Activated CD8-positive, alpha-beta T cell treated with anti-CD3 and anti-CD28 coated beads, Interleukin-2, amount 10 ng/mL, durations not matched to agents 7 days and 5 days (primary cell): Measurements from ENCODE around the gene MRTFA. TPM values are rescaled to one million over a fixed set of nuclear protein-coding genes. Genes with fewer than 3 reads are reported as not detected.

Source experiments
- ATAC-seq: fragments of 150-1000 bp; cut with Tn5 transposase; one replicate; pipeline ENCODE4 v1.10.0; 2021; ENCODE audit warnings: moderate library complexity
- CTCF ChIA-PET: fragments of 350-600 bp; sonication (Branson Sonifier 250); formaldehyde crosslinking; loops from one replicate; lab custom pipeline; 2021; ENCODE audit warnings: antibody characterized with exemption; lab: Charles Lee
- POLR2A ChIA-PET: fragments of 350-600 bp; sonication (Branson Sonifier 250); formaldehyde crosslinking; loops from one replicate; lab custom pipeline; 2021; ENCODE audit warnings: antibody characterized with exemption; lab: Charles Lee
- DNase-seq: peaks from one replicate; pipeline ENCODE4 v3.0.0-alpha.2; 2020
- H3K27ac Mint-ChIP-seq: one replicate; pipeline ENCODE4 v1.8.0; 2021; ENCODE audit warnings: mild to moderate bottlenecking, mixed read lengths
- H3K27me3 Mint-ChIP-seq: one replicate; pipeline ENCODE4 v1.8.0; 2021; ENCODE audit warnings: low read depth, mixed read lengths
- H3K36me3 Mint-ChIP-seq: one replicate; pipeline ENCODE4 v1.8.0; 2021; ENCODE audit warnings: low read depth, mixed read lengths
- H3K4me1 Mint-ChIP-seq: one replicate; pipeline ENCODE4 v1.8.0; 2021; ENCODE audit warnings: low read depth, mixed read lengths
- H3K4me3 Mint-ChIP-seq: one replicate; pipeline ENCODE4 v1.8.0; 2021; ENCODE audit warnings: mild to moderate bottlenecking, mixed read lengths
- H3K9me3 Mint-ChIP-seq: one replicate; pipeline ENCODE4 v1.8.0; 2022; ENCODE audit warnings: mixed read lengths; ENCODE audit not compliant: insufficient read depth
- total RNA-seq, 2 experiments: library from RNA; stranded (reverse); gene quantifications; one replicate each; pipeline ENCODE4 v1.2.3, GENCODE V29; 2021

MRTFA gene
- total RNA-seq, 2 experiments from 2014 or later: 65.0 to 65.1 TPM

- peaks cover 74% of the 10 kb centered on the region for H3K4me1 Mint-ChIP-seq
- H3K27ac Mint-ChIP-seq: peak overlapping the region; percentile 92
- DNase-seq: peak; percentile 82
- no peaks in the 10 kb centered on the region for H3K9me3 Mint-ChIP-seq
- peaks cover 56% of the 10 kb centered on the region for H3K36me3 Mint-ChIP-seq
- ChIA-PET CTCF (interaction anchor here (0.9 to 4.1 kb wide), 6 partner anchors 8 to 245 kb away, joined by 3 to 30 read pairs (median 4); no protein-coding TSS in a partner anchor), POLR2A (interaction anchor here (0.6 to 1.4 kb wide), 4 partner anchors 8 to 1026 kb away, joined by 3 to 6 read pairs (median 4); no protein-coding TSS in a partner anchor)
- no peaks in the 10 kb centered on the region for H3K27me3 Mint-ChIP-seq
- peak overlapping the region; percentile 64 for H3K4me3 Mint-ChIP-seq
- ATAC-seq: peak; percentile 32
Observed at GRCh38 chr22:40400159-40400558, 236.4 kb downstream of the MRTFA start.

DNA sequence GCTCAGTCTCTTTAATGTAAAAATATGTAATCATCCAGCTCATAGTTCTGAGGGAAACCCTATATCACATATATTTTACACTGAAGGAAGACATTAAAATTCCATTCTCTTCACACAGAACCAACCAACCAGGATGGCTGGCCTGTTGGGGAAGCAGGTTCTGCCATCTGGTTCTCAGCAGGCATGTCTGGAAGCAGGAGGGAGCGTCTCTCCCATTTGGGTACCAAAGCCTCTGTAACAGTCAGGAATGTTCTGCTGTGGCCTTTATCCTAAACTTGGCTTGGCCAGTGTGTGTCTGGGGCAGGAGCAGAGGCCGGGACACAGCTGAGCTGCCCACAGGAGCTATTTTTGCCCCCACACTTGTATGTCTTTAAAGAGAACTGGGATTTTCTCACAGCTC is 236.9 kb downstream of the MRTFA start:
- POLR2A ChIA-PET: interaction anchor here (1.0 to 1.4 kb wide), 2 partner anchors 8 to 30 kb away, joined by 3 to 4 read pairs; no protein-coding TSS in a partner anchor
- peak overlapping the region; percentile 64 for H3K4me3 Mint-ChIP-seq
- H3K4me1 Mint-ChIP-seq: peaks cover 76% of the 10 kb centered on the region
- H3K27ac Mint-ChIP-seq: peak overlapping the region; percentile 92
- peaks cover 56% of the 10 kb centered on the region for H3K36me3 Mint-ChIP-seq
- no peak for DNase-seq
- no peak for ATAC-seq
- CTCF ChIA-PET: interaction anchor here (0.9 to 4.1 kb wide), 8 partner anchors 9 to 246 kb away, joined by 3 to 30 read pairs (median 4); partner anchors contain the start of gene SGSM3
- no peaks in the 10 kb centered on the region for H3K9me3 Mint-ChIP-seq
- H3K27me3 Mint-ChIP-seq: no peaks in the 10 kb centered on the region

DNA sequence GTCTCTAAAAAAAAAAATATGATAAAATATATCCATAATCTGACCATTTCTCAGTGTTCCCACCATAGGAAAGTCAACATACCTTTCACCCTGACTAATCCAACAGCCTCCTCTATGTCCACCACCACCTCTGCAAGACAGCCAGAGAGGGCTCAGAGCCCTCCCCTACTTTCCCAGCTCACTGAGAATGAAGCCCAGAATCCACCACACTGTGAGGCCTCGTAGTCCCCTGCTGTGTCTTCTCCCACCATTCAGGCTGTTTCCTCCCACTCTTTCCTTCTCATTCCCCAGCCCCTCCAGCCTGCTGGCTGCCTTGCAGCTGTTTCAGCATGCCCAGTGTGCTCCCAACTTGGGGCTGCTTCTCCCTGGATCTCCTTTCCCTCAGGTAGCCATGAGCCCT is 239.1 kb downstream of the MRTFA start:
- ChIA-PET POLR2A (interaction anchor here (0.7 kb wide), 1 partner anchor 27 kb away, joined by 6 read pairs; the partner anchor contains the start of gene SGSM3), CTCF (interaction anchor here (1.4 to 4.1 kb wide), 3 partner anchors 13 to 220 kb away, joined by 3 to 30 read pairs (median 6); partner anchors contain the start of gene TNRC6B)
- peaks cover 57% of the 10 kb centered on the region for H3K4me1 Mint-ChIP-seq
- no peak for ATAC-seq
- H3K27me3 Mint-ChIP-seq: no peaks in the 10 kb centered on the region
- no peak for DNase-seq
- H3K27ac Mint-ChIP-seq: peak overlapping the region; percentile 74
- H3K4me3 Mint-ChIP-seq: no peak overlapping the region
- peaks cover 40% of the 10 kb centered on the region for H3K36me3 Mint-ChIP-seq
- no peaks in the 10 kb centered on the region for H3K9me3 Mint-ChIP-seq

DNA sequence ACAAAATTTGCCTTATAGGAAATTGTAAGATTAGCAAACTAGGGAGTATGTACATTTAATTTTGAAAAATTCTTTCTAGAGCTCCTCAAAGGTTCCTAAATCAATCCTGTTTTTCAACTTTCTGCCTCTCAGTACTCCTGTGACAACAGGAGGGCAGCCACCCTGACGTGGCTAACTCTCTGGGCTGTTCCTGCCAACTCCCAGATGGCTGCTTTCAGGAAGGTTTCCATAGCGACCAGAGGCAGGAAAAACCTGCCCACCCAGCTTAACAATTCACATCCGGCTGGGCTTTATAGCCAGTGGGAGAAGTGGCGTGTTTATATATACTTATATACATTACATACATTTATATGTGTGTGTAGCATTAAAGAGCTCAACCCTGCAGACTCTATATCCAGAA is 239.6 kb downstream of the MRTFA start:
- DNase-seq (no peak), ATAC-seq (no peak)
- CTCF ChIA-PET: interaction anchor here (1.2 to 4.1 kb wide), 4 partner anchors 12 to 220 kb away, joined by 3 to 30 read pairs (median 6); partner anchors contain the start of gene TNRC6B
- H3K36me3 Mint-ChIP-seq: peaks cover 37% of the 10 kb centered on the region
- no peaks in the 10 kb centered on the region for H3K9me3 Mint-ChIP-seq
- peaks cover 55% of the 10 kb centered on the region for H3K4me1 Mint-ChIP-seq
- H3K27me3 Mint-ChIP-seq: no peaks in the 10 kb centered on the region
- H3K4me3 Mint-ChIP-seq: no peak overlapping the region
- POLR2A ChIA-PET: interaction anchor here (0.8 kb wide), 1 partner anchor 24 kb away, joined by 3 read pairs; no protein-coding TSS in a partner anchor
- H3K27ac Mint-ChIP-seq: no peak overlapping the region

- Mint-ChIP-seq H3K9me3 (no peaks in the 10 kb centered on the region), H3K27me3 (no peaks in the 10 kb centered on the region), H3K36me3 (peaks cover 31% of the 10 kb centered on the region), H3K27ac (no peak overlapping the region), H3K4me3 (no peak overlapping the region), H3K4me1 (peaks cover 45% of the 10 kb centered on the region)
- ATAC-seq: no peak
- CTCF ChIA-PET: interaction anchor here (0.8 to 2.1 kb wide), 4 partner anchors 10 to 47 kb away, joined by 3 to 6 read pairs (median 4); no protein-coding TSS in a partner anchor
- no peak for DNase-seq
- POLR2A ChIA-PET: interaction anchor here (0.8 kb wide), 1 partner anchor 11 kb away, joined by 3 read pairs; no protein-coding TSS in a partner anchor
Observed at GRCh38 chr22:40395607-40396006, 240.9 kb downstream of the MRTFA start.

GRCh38 chr22:40394607-40395006 is 241.9 kb downstream of the MRTFA start:
- no peak for DNase-seq

DNA sequence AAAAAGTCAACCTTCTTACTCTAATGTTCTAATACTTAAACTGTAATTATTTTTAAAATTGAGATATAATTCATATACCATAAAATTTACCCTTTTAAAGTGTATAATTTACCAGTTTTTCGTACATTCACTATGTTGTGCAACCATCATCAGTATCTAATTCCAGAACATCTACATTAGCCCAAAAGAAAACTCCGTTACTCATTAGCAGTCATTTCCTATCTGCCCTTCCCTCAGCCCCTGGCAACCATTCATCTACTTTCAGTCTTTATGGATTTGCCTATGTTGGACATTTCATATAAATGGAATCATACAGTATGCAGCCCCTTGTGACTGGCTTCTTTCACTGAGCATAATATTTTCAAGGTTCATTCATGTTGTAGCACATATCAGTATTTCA is 243.9 kb downstream of the MRTFA start:
- Mint-ChIP-seq H3K9me3 (no peaks in the 10 kb centered on the region), H3K27me3 (no peaks in the 10 kb centered on the region), H3K4me1 (peaks cover 39% of the 10 kb centered on the region), H3K27ac (no peak overlapping the region), H3K4me3 (no peak overlapping the region), H3K36me3 (peaks cover 32% of the 10 kb centered on the region)
- DNase-seq: no peak
- ChIA-PET CTCF (interaction anchor here (1.0 kb wide), 1 partner anchor 8 kb away, joined by 3 read pairs; no protein-coding TSS in a partner anchor), POLR2A (no interaction called here)
- ATAC-seq: no peak

More at GRCh38 chr22:40394607-40395006, 241.9 kb downstream of the MRTFA start:
- Mint-ChIP-seq H3K4me1 (peaks cover 37% of the 10 kb centered on the region), H3K36me3 (peaks cover 29% of the 10 kb centered on the region), H3K27ac (peak overlapping the region; percentile 11), H3K9me3 (no peaks in the 10 kb centered on the region), H3K4me3 (no peak overlapping the region), H3K27me3 (no peaks in the 10 kb centered on the region)
- CTCF ChIA-PET: interaction anchor here (0.8 kb wide), 1 partner anchor 10 kb away, joined by 3 read pairs; no protein-coding TSS in a partner anchor
- POLR2A ChIA-PET: no interaction called here
- no peak for ATAC-seq

- Mint-ChIP-seq H3K4me3 (no peak overlapping the region), H3K27me3 (no peaks in the 10 kb centered on the region), H3K9me3 (no peaks in the 10 kb centered on the region), H3K4me1 (peaks cover 35% of the 10 kb centered on the region), H3K36me3 (peaks cover 31% of the 10 kb centered on the region), H3K27ac (no peak overlapping the region)
- ChIA-PET POLR2A (interaction anchor here (0.6 kb wide), 1 partner anchor 52 kb away, joined by 3 read pairs; no protein-coding TSS in a partner anchor), CTCF (interaction anchor here (0.8 to 1.4 kb wide), 2 partner anchors 8 to 18 kb away, joined by 3 to 4 read pairs; no protein-coding TSS in a partner anchor)
- DNase-seq: no peak
- no peak for ATAC-seq
Observed at GRCh38 chr22:40391417-40391816, 245.1 kb downstream of the MRTFA start.

DNA sequence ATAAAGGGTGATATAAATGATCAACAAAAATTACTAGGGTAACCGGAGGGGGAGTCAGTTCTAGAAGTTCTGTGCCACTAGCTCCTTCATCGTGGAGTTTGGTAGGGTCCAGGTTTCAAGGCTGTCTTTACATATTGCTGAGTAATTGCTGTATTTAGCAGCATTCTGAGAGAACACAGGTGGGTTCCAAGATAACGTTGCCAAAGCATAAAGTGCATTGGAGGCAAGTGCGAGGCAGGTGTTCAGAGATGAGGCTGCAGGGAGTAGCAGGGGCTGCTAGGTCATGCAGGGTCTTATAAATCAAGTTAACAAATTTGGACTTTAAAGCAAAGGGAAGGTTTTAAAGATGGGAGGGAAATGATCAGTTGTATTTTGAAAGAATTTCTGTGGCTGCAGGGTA is 248.3 kb downstream of the MRTFA start:
- H3K4me1 Mint-ChIP-seq: peaks cover 49% of the 10 kb centered on the region
- H3K9me3 Mint-ChIP-seq: no peaks in the 10 kb centered on the region
- DNase-seq (no peak), ATAC-seq (no peak)
- H3K27me3 Mint-ChIP-seq: no peaks in the 10 kb centered on the region
- H3K4me3 Mint-ChIP-seq: no peak overlapping the region
- CTCF ChIA-PET: interaction anchor here (0.8 to 1.4 kb wide), 3 partner anchors 11 to 49 kb away, joined by 3 read pairs; no protein-coding TSS in a partner anchor
- peak overlapping the region; percentile 46 for H3K27ac Mint-ChIP-seq
- H3K36me3 Mint-ChIP-seq: peaks cover 26% of the 10 kb centered on the region
- POLR2A ChIA-PET: no interaction called here

- CTCF ChIA-PET: interaction anchor here (0.8 to 1.4 kb wide), 3 partner anchors 12 to 49 kb away, joined by 3 read pairs; no protein-coding TSS in a partner anchor
- no peaks in the 10 kb centered on the region for H3K27me3 Mint-ChIP-seq
- no peak for DNase-seq
- H3K4me1 Mint-ChIP-seq: peaks cover 52% of the 10 kb centered on the region
- peak overlapping the region; percentile 46 for H3K27ac Mint-ChIP-seq
- POLR2A ChIA-PET: no interaction called here
- H3K9me3 Mint-ChIP-seq: no peaks in the 10 kb centered on the region
- no peak for ATAC-seq
- H3K36me3 Mint-ChIP-seq: peaks cover 26% of the 10 kb centered on the region
- no peak overlapping the region for H3K4me3 Mint-ChIP-seq
Observed at GRCh38 chr22:40387746-40388145, 248.8 kb downstream of the MRTFA start.

GRCh38 chr22:40385036-40385782 is 251.3 kb downstream of the MRTFA start:
- peaks cover 24% of the 10 kb centered on the region for H3K36me3 Mint-ChIP-seq
- POLR2A ChIA-PET: interaction anchor here (0.5 to 1.3 kb wide), 8 partner anchors 9 to 342 kb away, joined by 3 to 6 read pairs (median 3); partner anchors contain the start of gene SGSM3
- H3K27ac Mint-ChIP-seq: peak overlapping the region; percentile 95
- ATAC-seq (peak; percentile 84), DNase-seq (peak; percentile 63)
- CTCF ChIA-PET: interaction anchor here (0.6 to 5.5 kb wide), 12 partner anchors 9 to 361 kb away, joined by 3 to 30 read pairs (median 4); no protein-coding TSS in a partner anchor
- H3K4me3 Mint-ChIP-seq: peak overlapping the region; percentile 71
- peaks cover 45% of the 10 kb centered on the region for H3K4me1 Mint-ChIP-seq
- H3K27me3 Mint-ChIP-seq: no peaks in the 10 kb centered on the region
- no peaks in the 10 kb centered on the region for H3K9me3 Mint-ChIP-seq
